SK-N-MC (cell line): ENCODE results near the gene CNOT6.
"Not testable (repeated sequence)": the region's sequence is repeated elsewhere in the genome, so short reads cannot be mapped to it uniquely, and the experiment has no call there.

Experiments
- EZH2 ChIP-seq: fragments of 200-600 bp; sonication (generic); IDR thresholded peaks from one replicate; pipeline ENCODE4 v1.6.1; 2017; ENCODE audit warnings: antibody characterized with exemption
- FOXP2 ChIP-seq: optimal IDR thresholded peaks from 2 replicates; pipeline ENCODE3; 2011; ENCODE audit warnings: mild to moderate bottlenecking, moderate library complexity; ENCODE audit not compliant: insufficient read depth; ENCODE audit errors: extremely low read length, control extremely low read depth
- POLR2AphosphoS5 ChIP-seq: IDR thresholded peaks from 2 replicates; pipeline ENCODE4 v1.6.1; 2012; ENCODE audit warnings: mild to moderate bottlenecking, low read depth, low read length, borderline replicate concordance

GRCh38 chr5:180531036-180531585 lies 36.9 kb downstream of the CNOT6 start:
- TF ChIP-seq POLR2AphosphoS5, EZH2, FOXP2: not testable (repeated sequence)
